Large intestine (tissue), 3 donors: Measurements from ENCODE around the gene GJA5. TPM values are rescaled to one million over a fixed set of nuclear protein-coding genes. Genes with fewer than 3 reads are reported as not detected.

Experiments
- DNase-seq, 2 donors: peaks; one replicate each; pipeline versions ENCODE4 v3.0.0 to v3.0.0-alpha.2; 2013
- H3K27ac ChIP-seq: one replicate; pipeline ENCODE4 v1.5.1; 2013; ENCODE audit warnings: low read length
- H3K27me3 ChIP-seq: 2 replicates; pipeline ENCODE4 v1.6.1; 2013; ENCODE audit warnings: low read length; ENCODE audit not compliant: control insufficient read depth, insufficient read depth
- H3K36me3 ChIP-seq: 2 replicates; pipeline ENCODE4 v1.6.1; 2013; ENCODE audit warnings: low read length; ENCODE audit not compliant: control insufficient read depth, insufficient read depth
- H3K4me1 ChIP-seq: one replicate; pipeline ENCODE4 v1.6.1; 2013; ENCODE audit warnings: low read length; ENCODE audit not compliant: control insufficient read depth, insufficient read depth
- H3K4me3 ChIP-seq: one replicate; pipeline ENCODE4 v1.5.1; 2013; ENCODE audit warnings: low read length
- H3K9me3 ChIP-seq: one replicate; pipeline ENCODE4 v1.6.1; 2013; ENCODE audit warnings: mild to moderate bottlenecking, low read depth, low read length, moderate library complexity; ENCODE audit not compliant: control insufficient read depth
- WGBS: methylation state at CpG from one replicate; pipeline ENCODE4 v1.1.5; 2013; ENCODE audit warnings: low lambda C conversion rate; ENCODE audit not compliant: insufficient coverage; 5-methylcytosine and 5-hydroxymethylcytosine counted together
- polyA plus RNA-seq: library from polyadenylated mRNA; unstranded; fragments of 120-200 nt; gene quantifications from one replicate; pipeline ENCODE4 v1.2.1, GENCODE V29; 2013

GJA5 gene
- polyA plus RNA-seq, 1 donor: 5.1 TPM

DNA sequence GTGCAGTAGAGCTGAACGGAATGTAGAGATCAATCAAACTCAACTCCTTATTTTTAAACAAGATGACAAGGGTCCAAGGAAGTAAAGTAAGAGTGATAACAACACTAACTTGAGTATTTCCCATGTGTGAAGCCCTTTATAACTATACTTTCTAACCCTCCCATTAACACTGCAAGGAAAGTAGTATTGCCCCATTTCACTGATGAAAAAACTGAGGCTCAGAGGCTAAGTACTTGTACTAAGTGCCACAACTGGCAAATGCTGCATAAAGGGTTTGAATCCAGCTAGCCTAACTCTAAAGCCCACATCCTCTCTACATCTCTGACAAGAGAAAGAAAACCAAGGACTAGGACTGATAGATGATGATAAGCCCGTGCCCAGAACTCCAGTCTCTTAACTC, 8.2 kb upstream of the GJA5 start:
- H3K27me3 ChIP-seq: peaks cover 6% of the 10 kb centered on the region
- H3K4me1 ChIP-seq: no peaks in the 10 kb centered on the region
- no peaks in the 10 kb centered on the region for H3K9me3 ChIP-seq
- H3K36me3 ChIP-seq: no peaks in the 10 kb centered on the region
- no peak for DNase-seq
- 100% methylated on average over 1 of the region's 2 CpGs for WGBS
- no peak overlapping the region for H3K4me3 ChIP-seq
- H3K27ac ChIP-seq: no peak overlapping the region

DNA sequence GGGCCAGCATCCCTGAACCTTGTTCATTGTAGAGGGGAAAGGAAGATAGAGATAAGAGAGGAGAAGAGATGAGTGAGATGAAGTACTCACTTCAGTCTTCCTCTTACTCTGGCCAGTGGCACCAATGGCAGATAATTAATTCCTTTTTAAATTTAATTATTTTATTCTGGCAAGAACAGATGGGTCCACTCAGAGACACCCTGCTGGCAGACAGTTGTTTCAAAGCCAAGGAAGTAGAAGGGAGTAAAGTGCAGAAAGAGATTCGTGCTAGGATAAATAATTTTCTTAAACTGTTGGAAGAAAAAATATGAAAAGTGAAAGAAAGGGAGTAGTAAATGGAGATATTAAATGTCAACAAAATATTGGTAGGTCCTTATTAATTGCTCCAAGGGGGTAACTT, 7.7 kb upstream of the GJA5 start:
- DNase-seq: no peak
- H3K27me3 ChIP-seq: peaks cover 3% of the 10 kb centered on the region
- no peaks in the 10 kb centered on the region for H3K4me1 ChIP-seq
- WGBS: no CpG with 5 or more reads among the region's 1 CpG
- H3K27ac ChIP-seq: no peak overlapping the region
- no peak overlapping the region for H3K4me3 ChIP-seq
- H3K36me3 ChIP-seq: no peaks in the 10 kb centered on the region
- no peaks in the 10 kb centered on the region for H3K9me3 ChIP-seq

DNA sequence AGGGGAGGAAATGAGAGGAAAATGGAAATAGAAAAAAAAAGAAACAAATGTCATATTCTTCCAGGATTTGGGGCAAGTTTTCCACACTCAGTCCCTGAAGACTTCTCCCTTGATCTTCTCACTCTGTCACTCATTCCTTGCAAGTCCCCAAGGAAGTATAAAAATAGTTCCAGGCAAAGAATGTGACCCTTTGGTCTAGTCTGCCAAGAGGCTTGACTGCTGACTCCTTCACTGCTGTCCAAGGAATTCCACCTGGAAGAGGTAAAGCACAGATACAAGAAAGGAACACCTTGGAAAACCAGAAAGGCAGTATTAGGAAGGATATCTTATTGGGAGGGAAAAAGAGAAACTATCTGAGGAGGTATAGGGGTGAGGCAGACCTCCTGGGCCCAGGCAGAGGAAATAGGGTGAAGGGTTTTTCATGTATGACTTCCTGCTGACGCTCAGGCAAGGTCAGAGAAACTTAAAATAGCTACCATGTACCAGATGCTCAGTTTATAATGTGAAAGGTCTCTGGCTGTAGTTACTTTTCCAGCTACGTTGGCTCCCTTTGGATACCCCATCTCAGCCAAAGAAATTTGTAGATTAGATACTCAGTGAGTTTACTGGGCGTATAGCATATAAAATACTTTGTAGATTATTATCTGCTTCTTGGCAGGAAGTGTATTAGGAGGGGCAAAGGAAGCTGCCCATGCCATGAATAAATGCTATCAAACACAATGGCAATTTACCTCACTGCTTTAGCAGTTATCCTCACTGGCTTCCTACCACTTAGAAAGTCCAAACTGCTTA, 2.0 kb upstream of the GJA5 start:
- Histone ChIP-seq H3K4me1 (no peaks in the 10 kb centered on the region), H3K9me3 (no peaks in the 10 kb centered on the region), H3K36me3 (no peaks in the 10 kb centered on the region), H3K27me3 (no peaks in the 10 kb centered on the region), H3K4me3 (no peak overlapping the region), H3K27ac (no peak overlapping the region)
- WGBS: no CpG with 5 or more reads among the region's 3 CpGs
- peak; percentile 7 to 31 for DNase-seq

DNA sequence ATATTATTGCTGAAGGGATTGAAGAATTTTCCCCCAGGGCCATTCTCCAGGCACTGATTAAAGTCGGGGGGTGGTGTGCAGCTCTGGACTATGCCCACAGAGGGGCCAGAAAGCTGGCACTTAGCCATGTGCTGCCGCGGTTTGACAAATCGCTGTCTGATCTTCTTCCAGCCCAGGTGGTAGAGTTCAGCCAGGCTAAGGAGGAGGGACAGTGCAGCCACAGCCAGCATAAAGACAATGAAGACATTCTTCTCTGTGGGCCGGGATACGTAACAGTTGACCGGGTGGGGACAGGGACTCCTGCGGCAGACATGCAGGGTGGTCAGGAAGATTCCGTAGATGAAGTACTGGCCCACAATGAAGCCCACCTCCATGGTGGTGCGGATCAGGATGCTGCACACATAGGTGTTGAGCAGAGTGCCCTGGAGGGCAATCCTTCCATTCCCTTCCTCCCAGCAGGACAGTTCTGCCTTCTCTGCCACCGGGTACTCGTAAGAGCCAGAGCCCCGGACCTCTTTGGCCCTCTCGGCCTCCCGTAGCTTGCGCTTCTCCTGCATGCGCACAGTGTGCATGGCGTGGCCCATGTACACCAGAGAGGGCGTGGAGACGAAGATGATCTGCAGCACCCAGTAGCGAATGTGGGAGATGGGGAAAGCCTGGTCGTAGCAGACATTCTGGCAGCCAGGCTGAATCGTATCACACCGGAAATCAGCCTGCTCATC, 1.9 kb downstream of the GJA5 start:
- H3K27ac ChIP-seq: no peak overlapping the region
- no peaks in the 10 kb centered on the region for H3K9me3 ChIP-seq
- no peak overlapping the region for H3K4me3 ChIP-seq
- H3K27me3 ChIP-seq: no peaks in the 10 kb centered on the region
- H3K4me1 ChIP-seq: no peaks in the 10 kb centered on the region
- no CpG with 5 or more reads among the region's 24 CpGs for WGBS
- DNase-seq: no peak
- no peaks in the 10 kb centered on the region for H3K36me3 ChIP-seq

DNA sequence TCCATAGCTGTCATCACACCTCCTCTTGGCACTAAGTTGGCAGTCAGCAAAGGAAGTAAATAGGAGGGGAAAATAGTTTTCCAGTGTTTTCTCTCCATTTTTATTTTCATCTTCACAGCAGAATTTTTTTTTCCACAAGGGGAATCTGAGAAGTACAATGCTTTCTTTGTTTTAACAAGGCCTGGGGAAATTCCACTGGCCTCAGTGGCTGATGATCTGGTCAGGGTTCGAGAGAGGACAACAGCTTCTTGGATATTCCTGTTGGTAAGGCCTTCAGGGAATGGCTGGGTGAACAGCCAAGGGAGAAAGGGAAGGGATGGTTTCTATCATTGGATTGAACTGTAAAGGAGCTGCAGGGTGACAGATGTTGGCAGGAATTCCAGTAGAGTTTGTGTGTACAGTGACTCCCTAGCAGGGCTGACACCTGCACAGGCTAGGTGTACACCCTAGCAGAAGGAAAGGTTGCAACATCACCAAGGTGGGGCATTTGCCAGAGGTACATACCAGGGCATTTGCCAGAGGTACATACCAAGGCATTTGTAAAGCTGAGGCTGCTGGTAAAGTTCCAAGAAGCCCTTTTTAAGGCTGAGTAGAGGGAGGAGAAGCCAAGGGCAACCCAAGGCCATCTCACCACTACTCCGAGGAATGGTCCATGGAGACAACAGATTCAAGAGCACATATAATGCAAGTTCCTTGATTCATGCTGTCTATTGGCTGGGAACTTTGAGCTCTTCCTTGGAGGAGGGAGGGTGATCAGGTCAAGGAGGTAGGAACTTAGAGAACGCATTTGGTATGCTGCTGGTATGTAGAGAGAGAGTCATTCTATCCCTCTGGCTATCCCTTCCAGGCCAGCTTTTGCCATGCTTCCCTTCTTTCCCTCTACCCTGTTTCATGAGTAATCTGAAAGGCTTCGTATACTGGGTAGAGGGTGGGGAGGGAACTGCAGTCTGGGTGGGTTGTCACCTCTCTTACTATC, 3.1 kb downstream of the GJA5 start:
- no peak overlapping the region for H3K4me3 ChIP-seq
- H3K36me3 ChIP-seq: no peaks in the 10 kb centered on the region
- no peaks in the 10 kb centered on the region for H3K9me3 ChIP-seq
- no peak overlapping the region for H3K27ac ChIP-seq
- WGBS: no CpG with 5 or more reads among the region's 4 CpGs
- H3K27me3 ChIP-seq: no peaks in the 10 kb centered on the region
- DNase-seq: peak; percentile 9 to 15
- no peaks in the 10 kb centered on the region for H3K4me1 ChIP-seq

DNA sequence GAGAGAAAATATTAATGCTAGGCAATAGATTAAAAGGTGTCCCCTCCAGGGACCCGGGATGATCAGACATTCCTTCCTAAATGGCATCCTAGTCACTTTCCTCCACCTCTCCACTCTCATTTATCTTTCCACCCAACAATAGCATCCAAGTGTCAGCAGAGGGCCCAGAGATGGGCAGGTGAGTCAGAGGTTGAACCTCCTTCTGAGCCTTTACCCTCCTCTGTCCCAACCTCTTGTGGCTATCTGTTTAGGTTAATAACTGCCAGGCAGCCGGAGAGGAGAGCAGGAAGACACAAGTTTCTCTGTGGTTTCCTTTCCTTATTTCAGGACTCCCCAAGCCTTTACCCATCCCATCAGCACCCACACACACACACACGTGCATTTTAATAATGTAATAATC, 4.1 kb downstream of the GJA5 start:
- Histone ChIP-seq H3K36me3 (no peaks in the 10 kb centered on the region), H3K9me3 (no peaks in the 10 kb centered on the region), H3K4me1 (no peaks in the 10 kb centered on the region), H3K4me3 (no peak overlapping the region), H3K27ac (no peak overlapping the region), H3K27me3 (no peaks in the 10 kb centered on the region)
- 67% methylated on average over 1 of the region's 3 CpGs for WGBS
- DNase-seq: no peak

DNA sequence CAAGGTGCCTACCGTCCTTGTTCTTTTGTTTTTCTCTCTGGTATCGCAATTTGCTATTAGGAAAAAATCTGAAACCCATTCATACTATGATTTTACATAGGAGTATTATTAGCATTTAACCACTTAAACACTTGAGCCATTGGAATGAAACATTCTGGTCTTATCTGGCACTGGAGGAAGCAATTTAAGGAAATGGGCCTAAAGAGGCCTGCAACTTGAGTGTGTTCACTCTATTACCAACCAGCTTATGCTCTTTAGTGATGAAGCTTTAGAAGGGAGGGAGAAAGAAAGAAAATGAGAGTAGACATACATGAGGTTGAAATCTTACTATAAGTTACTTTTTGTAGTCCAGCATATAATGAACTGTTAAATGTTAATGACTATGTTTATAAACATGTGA, 5.7 kb downstream of the GJA5 start:
- Histone ChIP-seq H3K9me3 (no peaks in the 10 kb centered on the region), H3K27me3 (no peaks in the 10 kb centered on the region), H3K36me3 (no peaks in the 10 kb centered on the region), H3K4me3 (no peak overlapping the region), H3K27ac (no peak overlapping the region), H3K4me1 (no peaks in the 10 kb centered on the region)
- WGBS: 100% methylated on average over 2 of the region's 2 CpGs
- DNase-seq: no peak

DNA sequence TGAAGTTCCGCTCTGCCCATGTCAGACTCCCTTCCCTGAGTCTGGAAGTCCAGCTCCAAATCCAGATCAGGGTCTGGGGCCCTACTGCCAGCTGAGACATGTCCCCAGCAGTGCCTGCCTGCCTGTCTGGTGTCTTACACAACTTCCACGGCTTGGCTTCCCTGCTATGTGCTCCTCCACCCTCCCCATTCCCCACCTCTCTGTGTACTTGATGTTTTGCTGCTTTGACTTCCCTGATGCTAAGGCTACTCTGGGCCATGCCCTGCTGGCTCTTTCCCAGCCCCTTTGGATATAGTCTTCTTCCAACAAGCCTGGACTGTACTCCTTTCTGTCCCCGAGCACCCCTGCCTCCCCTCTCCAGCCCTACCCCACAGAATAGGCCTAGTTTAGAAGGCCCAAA, 7.3 kb downstream of the GJA5 start:
- H3K4me1 ChIP-seq: peaks cover 2% of the 10 kb centered on the region
- no CpG with 5 or more reads among the region's 3 CpGs for WGBS

DNA sequence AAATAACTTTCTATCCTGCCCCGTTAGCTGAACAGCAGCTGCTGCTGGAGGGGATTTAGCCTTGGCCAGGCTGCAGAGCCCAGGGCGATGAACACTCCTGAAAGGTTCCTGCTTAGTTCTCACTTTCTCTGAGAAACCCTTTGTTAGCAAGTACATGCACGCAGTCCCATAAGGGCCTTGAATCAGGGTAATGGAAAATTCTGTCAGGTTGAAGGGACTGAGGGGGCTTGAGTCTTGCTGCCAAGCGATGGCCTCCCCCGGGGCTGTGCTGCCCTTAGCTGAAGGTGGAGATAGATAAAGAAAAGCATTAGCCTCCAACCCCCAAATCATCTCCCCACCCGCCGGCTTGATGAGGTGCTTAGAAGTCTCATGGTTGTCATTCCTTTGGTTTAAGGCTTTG, 7.9 kb downstream of the GJA5 start:
- H3K4me3 ChIP-seq: no peak overlapping the region
- WGBS: 100% methylated on average over 1 of the region's 7 CpGs
- H3K36me3 ChIP-seq: no peaks in the 10 kb centered on the region
- no peak overlapping the region for H3K27ac ChIP-seq
- no peak for DNase-seq
- H3K4me1 ChIP-seq: peaks cover 2% of the 10 kb centered on the region
- H3K27me3 ChIP-seq: no peaks in the 10 kb centered on the region
- H3K9me3 ChIP-seq: no peaks in the 10 kb centered on the region

More for the DNA sequence above, 7.3 kb downstream of the GJA5 start:
- DNase-seq: no peak
- no peaks in the 10 kb centered on the region for H3K36me3 ChIP-seq
- H3K27ac ChIP-seq: no peak overlapping the region
- no peaks in the 10 kb centered on the region for H3K27me3 ChIP-seq
- no peak overlapping the region for H3K4me3 ChIP-seq
- no peaks in the 10 kb centered on the region for H3K9me3 ChIP-seq

DNA sequence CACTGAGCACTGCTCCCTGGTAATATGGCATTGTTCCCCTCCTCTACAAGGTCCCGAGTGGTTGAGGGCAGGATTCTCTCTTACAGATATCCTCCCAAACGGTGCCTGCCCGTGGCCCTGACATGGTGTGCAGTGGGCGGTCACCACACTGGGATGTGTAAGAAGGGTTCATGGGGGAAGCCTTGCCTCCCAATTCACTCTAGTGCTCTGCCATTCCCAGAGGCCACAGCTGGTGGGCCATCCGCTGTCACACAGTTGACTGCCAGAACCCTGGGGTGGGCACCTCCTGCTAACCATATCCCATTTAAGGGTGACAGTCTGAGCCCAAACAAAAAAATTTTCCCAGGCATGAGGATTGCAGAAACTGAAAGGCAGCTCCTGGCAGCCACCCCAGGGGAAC, 9.1 kb downstream of the GJA5 start:
- Histone ChIP-seq H3K27me3 (no peaks in the 10 kb centered on the region), H3K27ac (no peak overlapping the region), H3K9me3 (no peaks in the 10 kb centered on the region), H3K4me3 (no peak overlapping the region), H3K4me1 (peaks cover 2% of the 10 kb centered on the region), H3K36me3 (no peaks in the 10 kb centered on the region)
- no CpG with 5 or more reads among the region's 5 CpGs for WGBS
- no peak for DNase-seq
